HCT116 (cell line): ENCODE results near the gene PVALEF. TPM values are rescaled to one million over a fixed set of nuclear protein-coding genes. Genes with fewer than 3 reads are reported as not detected.

Experiments used
- ATAC-seq: fragments of 200-7000 bp; cut with Tn5 transposase; 2 replicates; pipeline ENCODE4 v1.9.1; 2020; ENCODE audit warnings: mild to moderate bottlenecking, moderate library complexity
- BruUV-seq: library from RNA; stranded (reverse); fragments of 400-500 nt; replicated peaks from 2 replicates; lab custom pipeline; 2021; lab: Mats Ljungman, UMichigan
- CTCF ChIA-PET: fragments of 300-600 bp; sonication (Branson Sonifier 250); formaldehyde crosslinking; loops from one replicate; lab custom pipeline; 2021; ENCODE audit warnings: antibody characterized with exemption; lab: Charles Lee
- POLR2A ChIA-PET: fragments of 300-600, 350-600 bp; sonication (Branson Sonifier 250); formaldehyde crosslinking; loops from one replicate; lab custom pipeline; 2021; ENCODE audit warnings: antibody characterized with exemption; lab: Charles Lee
- RAD21 ChIA-PET, 2 experiments: fragments of 300-600 bp; sonication (Branson Sonifier 250); formaldehyde crosslinking; loops; one replicate each; lab custom pipeline; 2023; ENCODE audit warnings: low total read pairs in 2 of 2; ENCODE audit not compliant: uncharacterized antibody in 2 of 2, unreplicated experiment in 2 of 2, low non-redundant PET in 1 of 2; lab: Charles Lee
- DNase-seq: peaks from one replicate; pipeline ENCODE4 v3.0.0-alpha.2; 2010; ENCODE audit warnings: low read depth, low spot score
- H2AFZ ChIP-seq: fragments of 200-600 bp; shearing (Covaris generic), sonication (generic); 2 replicates; pipeline ENCODE4 v1.6.1; 2017; ENCODE audit warnings: low read depth, mixed run types, mixed read lengths, antibody characterized with exemption, low read length; ENCODE audit not compliant: poor library complexity, severe bottlenecking
- H3K27ac ChIP-seq: 2 replicates; pipeline ENCODE4 v1.5.1; 2012; ENCODE audit warnings: low read depth, low read length
- H3K27me3 ChIP-seq: fragments of 200-600 bp; sonication (generic); 2 replicates; pipeline ENCODE4 v1.6.1; 2016; ENCODE audit warnings: mixed run types, low read length, mixed read lengths; ENCODE audit not compliant: insufficient read depth
- H3K36me3 ChIP-seq, 2 experiments: fragments of 200-500 bp in 1 of 2; fragments of 200-600 bp in 1 of 2; sonication (Bioruptor generic) in 1 of 2; sonication (generic) in 1 of 2; 2 replicates each; pipeline versions ENCODE4 v1.5.1 to v1.6.1; 2014 to 2016; ENCODE audit warnings: low read length in 2 of 2, inconsistent platforms in 1 of 2, mixed read lengths in 1 of 2, mixed run types in 1 of 2; ENCODE audit not compliant: insufficient read depth in 2 of 2, control insufficient read depth in 1 of 2
- H3K4me1 ChIP-seq, 2 experiments: fragments of 200-600 bp in 1 of 2; sonication (generic) in 1 of 2; 2 replicates each; pipeline versions ENCODE4 v1.5.1 to v1.6.1; 2012 to 2017; ENCODE audit warnings: low read length in 2 of 2, inconsistent platforms in 1 of 2, mild to moderate bottlenecking in 1 of 2, mixed read lengths in 1 of 2, mixed run types in 1 of 2, moderate library complexity in 1 of 2; ENCODE audit not compliant: insufficient read depth in 2 of 2, control insufficient read depth in 1 of 2
- H3K4me2 ChIP-seq: fragments of 200-600 bp; sonication (generic); 2 replicates; pipeline ENCODE4 v1.6.1; 2017; ENCODE audit warnings: mixed run types, low read length, mixed read lengths
- H3K4me3 ChIP-seq, 2 experiments: fragments of 200-600 bp in 1 of 2; sonication (generic) in 1 of 2; replicated peaks in 1 of 2; 2 replicates each; pipeline ENCODE4 v1.5.1; 2011 to 2016; ENCODE audit warnings: low read length in 2 of 2, control low read depth in 1 of 2, low read depth in 1 of 2, mild to moderate bottlenecking in 1 of 2, mixed read lengths in 1 of 2, mixed run types in 1 of 2
- H3K79me2 ChIP-seq: fragments of 200-600 bp; sonication (generic); 2 replicates; pipeline ENCODE4 v1.6.1; 2017; ENCODE audit warnings: mild to moderate bottlenecking, mixed run types, low read length, moderate library complexity, mixed read lengths; ENCODE audit not compliant: insufficient read depth
- H3K9ac ChIP-seq: fragments of 200-600 bp; sonication (generic); 2 replicates; pipeline ENCODE4 v1.6.1; 2016; ENCODE audit warnings: low read length, mixed read lengths
- H3K9me2 ChIP-seq: fragments of 200-600 bp; sonication (generic), shearing (Covaris generic); 2 replicates; pipeline ENCODE4 v1.6.1; 2017; ENCODE audit warnings: mixed run types, mild to moderate bottlenecking, moderate library complexity; ENCODE audit not compliant: insufficient read depth
- H3K9me3 ChIP-seq, 2 experiments: fragments of 200-500 bp in 1 of 2; fragments of 200-600 bp in 1 of 2; sonication (Bioruptor generic) in 1 of 2; sonication (generic) in 1 of 2; 2 replicates each; pipeline ENCODE4 v1.6.1; 2014 to 2017; ENCODE audit warnings: low read length in 2 of 2, mixed read lengths in 2 of 2, inconsistent platforms in 1 of 2, low read depth in 1 of 2, mild to moderate bottlenecking in 1 of 2, mixed run types in 1 of 2, moderate library complexity in 1 of 2; ENCODE audit not compliant: control insufficient read depth in 1 of 2, insufficient read depth in 1 of 2
- H4K20me1 ChIP-seq: fragments of 200-600 bp; sonication (generic), shearing (Covaris generic); 2 replicates; pipeline ENCODE4 v1.6.1; 2017; ENCODE audit warnings: mixed run types, mild to moderate bottlenecking, moderate library complexity; ENCODE audit not compliant: insufficient read depth
- EZH2phosphoT487 ChIP-seq: fragments of 200-600 bp; IDR thresholded peaks from 2 replicates; pipeline ENCODE4 v1.6.1; 2018; ENCODE audit warnings: antibody characterized with exemption, borderline replicate concordance
- POLR2AphosphoS5 ChIP-seq: IDR thresholded peaks from 2 replicates; pipeline ENCODE4 v1.6.1; 2011; ENCODE audit warnings: mild to moderate bottlenecking, low read depth, low read length, moderate library complexity
- intact Hi-C: fragments of 100-400 bp; cut with micrococcal nuclease; formaldehyde crosslinking; loops from 2 replicates; pipeline ENCODE4 v1.10.0; 2022
- total RNA-seq: library from RNA; stranded (reverse); gene quantifications from one replicate; pipeline ENCODE4 v1.2.1, GENCODE V29; 2021; ENCODE audit not compliant: unreplicated experiment
- TF ChIP-seq, protein P1 (sequence below), 3 experiments: fragments of 200-600 bp in 1 of 3; sonication (generic) in 1 of 3; IDR thresholded peaks in 2 of 3; conservative IDR thresholded peaks in 1 of 3; 2 replicates each; pipeline ENCODE4 v1.5.1; 2012 to 2017; ENCODE audit warnings: low read depth in 2 of 3, low read length in 2 of 3, antibody characterized with exemption in 1 of 3, borderline replicate concordance in 1 of 3, control low read depth in 1 of 3, mild to moderate bottlenecking in 1 of 3, mixed read lengths in 1 of 3, mixed run types in 1 of 3, moderate library complexity in 1 of 3; ENCODE audit not compliant: insufficient read depth in 1 of 3

Gene PVALEF
- total RNA-seq, 1 experiment from 2014 or later = not detected

DNA sequence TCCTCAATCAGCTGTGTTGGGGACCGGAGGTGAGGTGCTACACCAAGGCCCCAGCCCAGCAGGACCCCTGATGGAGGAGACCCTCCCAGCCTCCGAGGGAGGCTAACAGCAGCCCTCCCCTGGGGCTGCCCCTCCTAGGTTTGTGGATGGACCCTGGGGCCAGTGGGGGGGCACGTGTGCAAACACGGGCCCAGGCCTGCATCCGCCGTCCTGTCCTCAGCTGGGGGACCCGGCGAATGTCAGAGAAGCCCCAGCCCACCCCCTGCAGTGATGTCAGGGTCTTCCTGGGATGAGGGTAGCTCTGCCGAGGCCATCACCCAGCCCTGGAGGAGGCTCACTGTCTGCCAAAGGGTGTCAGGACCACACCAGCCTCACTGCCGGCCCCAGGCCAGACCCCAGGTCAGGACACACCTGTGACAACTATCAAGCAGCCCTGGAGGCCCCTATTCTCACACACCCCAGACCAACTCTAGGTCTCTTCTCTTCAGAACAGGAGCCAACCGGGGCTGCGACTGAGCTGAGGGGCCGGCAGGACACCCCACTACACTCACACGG, 30.7 kb downstream of the PVALEF start:
- peaks cover 3 to 5% of the 10 kb centered on the region in 2 experiments for H3K36me3 ChIP-seq
- no peak overlapping the region for H3K9ac ChIP-seq
- POLR2A ChIA-PET = no interaction called here

More for the DNA sequence above, 30.7 kb downstream of the PVALEF start:
- Histone ChIP-seq H2AFZ (no peak overlapping the region), H3K9me2 (no peaks in the 10 kb centered on the region), H4K20me1 (no peaks in the 10 kb centered on the region), H3K4me2 (no peak overlapping the region), H3K27ac (no peak overlapping the region), H3K9me3 (no peaks in the 10 kb centered on the region), H3K27me3 (no peaks in the 10 kb centered on the region), H3K79me2 (no peaks in the 10 kb centered on the region), H3K4me3 (no peak overlapping the region), H3K4me1 (peaks cover 0 to 5% of the 10 kb centered on the region in 2 experiments; a peak in 1 of 4 replicates)
- DNase-seq (no peak), ATAC-seq (no peak)
- no peak for TF ChIP-seq POLR2AphosphoS5
- TF ChIP-seq, protein P1, sequence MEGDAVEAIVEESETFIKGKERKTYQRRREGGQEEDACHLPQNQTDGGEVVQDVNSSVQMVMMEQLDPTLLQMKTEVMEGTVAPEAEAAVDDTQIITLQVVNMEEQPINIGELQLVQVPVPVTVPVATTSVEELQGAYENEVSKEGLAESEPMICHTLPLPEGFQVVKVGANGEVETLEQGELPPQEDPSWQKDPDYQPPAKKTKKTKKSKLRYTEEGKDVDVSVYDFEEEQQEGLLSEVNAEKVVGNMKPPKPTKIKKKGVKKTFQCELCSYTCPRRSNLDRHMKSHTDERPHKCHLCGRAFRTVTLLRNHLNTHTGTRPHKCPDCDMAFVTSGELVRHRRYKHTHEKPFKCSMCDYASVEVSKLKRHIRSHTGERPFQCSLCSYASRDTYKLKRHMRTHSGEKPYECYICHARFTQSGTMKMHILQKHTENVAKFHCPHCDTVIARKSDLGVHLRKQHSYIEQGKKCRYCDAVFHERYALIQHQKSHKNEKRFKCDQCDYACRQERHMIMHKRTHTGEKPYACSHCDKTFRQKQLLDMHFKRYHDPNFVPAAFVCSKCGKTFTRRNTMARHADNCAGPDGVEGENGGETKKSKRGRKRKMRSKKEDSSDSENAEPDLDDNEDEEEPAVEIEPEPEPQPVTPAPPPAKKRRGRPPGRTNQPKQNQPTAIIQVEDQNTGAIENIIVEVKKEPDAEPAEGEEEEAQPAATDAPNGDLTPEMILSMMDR (IDR thresholded peaks at IDR 0.05 in 2 of 3, conservative IDR thresholded peaks at IDR 0.05 in 1 of 3; ENCODE audit: borderline replicate concordance in 1 of 3, insufficient read depth in 1 of 3, low read depth in 2 of 3, low read length in 2 of 3) = no peak
- no peak for TF ChIP-seq EZH2phosphoT487
- ChIA-PET CTCF (no interaction called here), RAD21 (no interaction called here)
- BruUV-seq = no TSS peak
- intact Hi-C loops = no loop called here
